ENCODE results near the gene SLAMF6.

DNA sequence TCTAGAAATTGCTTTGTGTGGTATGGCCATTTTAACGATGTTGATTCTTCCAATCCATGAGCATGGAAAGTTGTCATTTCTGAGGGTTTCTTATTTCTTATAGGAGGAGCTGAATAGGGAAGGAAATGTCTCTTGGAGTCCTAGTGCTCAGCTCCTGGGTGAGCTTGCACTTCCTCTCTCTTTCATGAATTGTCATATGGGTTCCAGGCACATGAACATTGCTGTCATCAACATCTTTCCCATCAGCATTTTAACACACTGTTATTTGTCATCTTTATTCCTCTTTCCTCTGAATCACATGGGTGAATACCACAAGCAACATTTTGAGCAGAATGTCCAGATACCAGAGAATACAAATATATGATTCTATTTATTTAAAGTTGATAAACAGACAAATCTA, 23.4 kb downstream of the SLAMF6 start:
- TF ChIP-seq CTCF (IDR thresholded peaks at IDR 0.05) (no peak), POLR2A (IDR thresholded peaks at IDR 0.05) (no peak)

Data from lower leg skin (tissue), 3 donors.